Uterus (tissue), 4 donors: ENCODE measurements around the gene KIDINS220. TPM values are rescaled to one million over a fixed set of nuclear protein-coding genes. Genes with fewer than 3 reads are reported as not detected.

Source experiments
- DNase-seq, 2 donors: peaks; one replicate each; pipeline ENCODE4 v3.0.0-alpha.2; 2019 to 2020
- H3K27ac ChIP-seq, 2 donors: fragments of 200-600 bp; sonication (generic); 1 replicate in 1 of 2; 2 replicates in 1 of 2; pipeline ENCODE4 v1.5.1; 2016 to 2018
- H3K27me3 ChIP-seq, 2 donors: fragments of 200-600 bp; sonication (generic); one replicate each; pipeline ENCODE4 v1.5.1; 2018 to 2019; ENCODE audit warnings: control low read depth in 1 of 2
- H3K36me3 ChIP-seq, 2 donors: fragments of 200-600 bp; sonication (generic); one replicate each; pipeline ENCODE4 v1.5.1; 2019; ENCODE audit warnings: control low read depth in 1 of 2
- H3K4me1 ChIP-seq, 2 donors: fragments of 200-600 bp; sonication (generic); one replicate each; pipeline ENCODE4 v1.5.1; 2018 to 2019; ENCODE audit warnings: control low read depth in 1 of 2
- H3K4me3 ChIP-seq, 2 donors: fragments of 200-600 bp; sonication (generic); 1 replicate in 1 of 2; 2 replicates in 1 of 2; pipeline ENCODE4 v1.5.1; 2018 to 2019; ENCODE audit warnings: mild to moderate bottlenecking in 1 of 2
- H3K9me3 ChIP-seq, 2 donors: fragments of 200-600 bp; sonication (generic); one replicate each; pipeline ENCODE4 v1.5.1; 2019; ENCODE audit warnings: control low read depth in 1 of 2
- CTCF ChIP-seq, 4 experiments: fragments of 200-600 bp in 2 of 4; fragments of 450-650 bp in 2 of 4; sonication (generic) in 2 of 4; IDR thresholded peaks; one replicate each; pipeline ENCODE4 v1.5.1; 2016 to 2019; ENCODE audit warnings: antibody characterized with exemption in 4 of 4, mild to moderate bottlenecking in 2 of 4, moderate library complexity in 1 of 4
- POLR2A ChIP-seq, 2 donors: fragments of 450-650 bp; IDR thresholded peaks; one replicate each; pipeline ENCODE4 v1.6.1; 2016; ENCODE audit warnings: antibody characterized with exemption in 2 of 2, mild to moderate bottlenecking in 1 of 2, moderate library complexity in 1 of 2
- intact Hi-C: fragments of 100-400 bp; cut with DNase I; formaldehyde crosslinking; loops from one replicate; pipeline ENCODE4 v1.15.1; 2023; ENCODE audit warnings: low total_unique reads
- total RNA-seq, 4 donors: library from RNA; depleted of rRNA in 3 of 4; stranded (reverse); fragments of >200 nt in 3 of 4; gene quantifications; one replicate each; pipeline versions ENCODE4 v1.1.0 to v1.2.4, GENCODE V29; 2014 to 2023
- donor health status: DM: yes; HTN: yes; CAD: no.

Gene KIDINS220
- total RNA-seq, 4 donors from 2014 or later, result 48.8 to 185 (median 72.8) TPM

GRCh38 chr2:8848328-8849100 is 11.1 kb upstream of the KIDINS220 start:
- no peaks in the 10 kb centered on the region for H3K9me3 ChIP-seq
- TF ChIP-seq POLR2A (IDR thresholded peaks at IDR 0.05) (no peak), CTCF (IDR thresholded peaks at IDR 0.05) (no peak)
- no peak overlapping the region for H3K4me3 ChIP-seq
- H3K27me3 ChIP-seq, result no peaks in the 10 kb centered on the region
- intact Hi-C loops, result no loop called here
- no peak for DNase-seq
- no peaks in the 10 kb centered on the region for H3K4me1 ChIP-seq
- no peak overlapping the region for H3K27ac ChIP-seq
- H3K36me3 ChIP-seq, result no peaks in the 10 kb centered on the region

GRCh38 chr2:8847400-8847799 is 10.0 kb upstream of the KIDINS220 start:
- intact Hi-C loops, result no loop called here
- Histone ChIP-seq H3K27me3 (no peaks in the 10 kb centered on the region), H3K9me3 (no peaks in the 10 kb centered on the region), H3K4me1 (no peaks in the 10 kb centered on the region), H3K36me3 (no peaks in the 10 kb centered on the region), H3K27ac (no peak overlapping the region), H3K4me3 (no peak overlapping the region)
- TF ChIP-seq CTCF (IDR thresholded peaks at IDR 0.05) (no peak), POLR2A (IDR thresholded peaks at IDR 0.05) (no peak)
- no peak for DNase-seq

- H3K27me3 ChIP-seq, result no peaks in the 10 kb centered on the region
- H3K4me3 ChIP-seq, result no peak overlapping the region
- no peak for DNase-seq
- intact Hi-C loops, result no loop called here
- no peak overlapping the region for H3K27ac ChIP-seq
- H3K36me3 ChIP-seq, result no peaks in the 10 kb centered on the region
- no peaks in the 10 kb centered on the region for H3K9me3 ChIP-seq
- no peaks in the 10 kb centered on the region for H3K4me1 ChIP-seq
- TF ChIP-seq POLR2A (IDR thresholded peaks at IDR 0.05) (no peak), CTCF (IDR thresholded peaks at IDR 0.05) (no peak)
Observed at GRCh38 chr2:8841932-8842331, 4.5 kb upstream of the KIDINS220 start.

- Histone ChIP-seq H3K4me3 (no peak overlapping the region), H3K27me3 (no peaks in the 10 kb centered on the region), H3K27ac (no peak overlapping the region), H3K9me3 (no peaks in the 10 kb centered on the region), H3K4me1 (peaks cover 0 to 5% of the 10 kb centered on the region in 2 donors), H3K36me3 (no peaks in the 10 kb centered on the region)
- DNase-seq, result no peak
- no peak for TF ChIP-seq CTCF (IDR thresholded peaks at IDR 0.05)
- no peak for TF ChIP-seq POLR2A (IDR thresholded peaks at IDR 0.05)
- intact Hi-C loops, result no loop called here
Observed at GRCh38 chr2:8840475-8841091, 3.2 kb upstream of the KIDINS220 start.

- Histone ChIP-seq H3K4me3 (no peak overlapping the region), H3K4me1 (peaks cover 3 to 7% of the 10 kb centered on the region in 2 donors), H3K9me3 (no peaks in the 10 kb centered on the region), H3K36me3 (no peaks in the 10 kb centered on the region), H3K27ac (no peak overlapping the region), H3K27me3 (no peaks in the 10 kb centered on the region)
- TF ChIP-seq POLR2A (IDR thresholded peaks at IDR 0.05) (no peak), CTCF (IDR thresholded peaks at IDR 0.05) (no peak)
- DNase-seq, result no peak
- intact Hi-C loops, result no loop called here
Observed at GRCh38 chr2:8839189-8839965, 2.0 kb upstream of the KIDINS220 start.
